HG03439 (cell line): ENCODE measurements around the gene ARL15.

Source experiments
- ATAC-seq: cut with Tn5 transposase; IDR thresholded peaks from one replicate; pipeline ENCODE4 v1.9.1; 2021; ENCODE audit warnings: mild to moderate bottlenecking, moderate library complexity; ENCODE audit not compliant: unreplicated experiment

ARL15 gene

GRCh38 chr5:54288568-54289217, 21.7 kb downstream of the ARL15 start:
- ATAC-seq, result no peak

- ATAC-seq, result no peak
These were observed 24.7 kb downstream of the ARL15 start for GRCh38 chr5:54285686-54286085.

- ATAC-seq, result no peak
These were observed 25.8 kb downstream of the ARL15 start for GRCh38 chr5:54284586-54284985.

GRCh38 chr5:54282876-54283275, 27.5 kb downstream of the ARL15 start:
- ATAC-seq, result no peak

GRCh38 chr5:54281960-54282692, 28.2 kb downstream of the ARL15 start:
- ATAC-seq, result no peak

- no peak for ATAC-seq
These were observed 30.4 kb downstream of the ARL15 start for GRCh38 chr5:54279960-54280359.

GRCh38 chr5:54278979-54279717, 31.2 kb downstream of the ARL15 start:
- ATAC-seq, result no peak

- ATAC-seq, result no peak
These were observed 32.1 kb downstream of the ARL15 start for GRCh38 chr5:54278036-54278830.

GRCh38 chr5:54276048-54276447, 34.3 kb downstream of the ARL15 start:
- ATAC-seq, result no peak

- ATAC-seq, result no peak
These were observed 35.0 kb downstream of the ARL15 start for GRCh38 chr5:54275361-54275760.

- ATAC-seq, result no peak
These were observed 35.4 kb downstream of the ARL15 start for GRCh38 chr5:54274944-54275343.

GRCh38 chr5:54273715-54274114, 36.7 kb downstream of the ARL15 start:
- no peak for ATAC-seq

GRCh38 chr5:54272746-54273145, 37.6 kb downstream of the ARL15 start:
- ATAC-seq, result no peak

- ATAC-seq, result no peak
These were observed 40.0 kb downstream of the ARL15 start for GRCh38 chr5:54270326-54270725.

- ATAC-seq, result no peak
These were observed 45.8 kb downstream of the ARL15 start for GRCh38 chr5:54264574-54264973.

- no peak for ATAC-seq
These were observed 46.9 kb downstream of the ARL15 start for GRCh38 chr5:54263447-54263846.

- ATAC-seq, result no peak
These were observed 48.8 kb downstream of the ARL15 start for GRCh38 chr5:54261596-54261995.

- ATAC-seq, result no peak
These were observed 50.4 kb downstream of the ARL15 start for GRCh38 chr5:54259981-54260380.

GRCh38 chr5:54259090-54259489, 51.3 kb downstream of the ARL15 start:
- ATAC-seq, result no peak

- ATAC-seq, result no peak
These were observed 52.8 kb downstream of the ARL15 start for GRCh38 chr5:54257366-54258118.
